Fibroblast of pulmonary artery (primary cell): ENCODE measurements around the gene CEP295NL.

Experiments used
- DNase-seq: peaks from one replicate; pipeline ENCODE4 v3.0.0-alpha.2; 2010; ENCODE audit warnings: low read depth
- H3K4me3 ChIP-seq: replicated peaks from 2 replicates; pipeline ENCODE4 v1.5.1; 2011; ENCODE audit warnings: low read depth, mild to moderate bottlenecking, control low read depth, low read length, moderate library complexity
- TF ChIP-seq, protein P1 (sequence below): IDR thresholded peaks from 2 replicates; pipeline ENCODE4 v1.5.1; 2011; ENCODE audit warnings: mild to moderate bottlenecking, control low read depth, low read length, inconsistent platforms; ENCODE audit errors: missing control alignments

CEP295NL gene

GRCh38 chr17:78903101-78903779 lies at the start of gene CEP295NL:
Gene CEP295NL (minus strand): TSS chr17:78903201. CDS start chr17:78901828, 1,373 bp downstream.
- TF ChIP-seq, protein P1, sequence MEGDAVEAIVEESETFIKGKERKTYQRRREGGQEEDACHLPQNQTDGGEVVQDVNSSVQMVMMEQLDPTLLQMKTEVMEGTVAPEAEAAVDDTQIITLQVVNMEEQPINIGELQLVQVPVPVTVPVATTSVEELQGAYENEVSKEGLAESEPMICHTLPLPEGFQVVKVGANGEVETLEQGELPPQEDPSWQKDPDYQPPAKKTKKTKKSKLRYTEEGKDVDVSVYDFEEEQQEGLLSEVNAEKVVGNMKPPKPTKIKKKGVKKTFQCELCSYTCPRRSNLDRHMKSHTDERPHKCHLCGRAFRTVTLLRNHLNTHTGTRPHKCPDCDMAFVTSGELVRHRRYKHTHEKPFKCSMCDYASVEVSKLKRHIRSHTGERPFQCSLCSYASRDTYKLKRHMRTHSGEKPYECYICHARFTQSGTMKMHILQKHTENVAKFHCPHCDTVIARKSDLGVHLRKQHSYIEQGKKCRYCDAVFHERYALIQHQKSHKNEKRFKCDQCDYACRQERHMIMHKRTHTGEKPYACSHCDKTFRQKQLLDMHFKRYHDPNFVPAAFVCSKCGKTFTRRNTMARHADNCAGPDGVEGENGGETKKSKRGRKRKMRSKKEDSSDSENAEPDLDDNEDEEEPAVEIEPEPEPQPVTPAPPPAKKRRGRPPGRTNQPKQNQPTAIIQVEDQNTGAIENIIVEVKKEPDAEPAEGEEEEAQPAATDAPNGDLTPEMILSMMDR = no peak
- peak; percentile 38 for DNase-seq
- no peak within 1 kb of the TSS for H3K4me3 ChIP-seq

- DNase-seq = no peak
- H3K4me3 ChIP-seq = no peak overlapping the region
- TF ChIP-seq, protein P1 = no peak
Observed at GRCh38 chr17:78952706-78953105, 49.7 kb upstream of the CEP295NL start.

DNA sequence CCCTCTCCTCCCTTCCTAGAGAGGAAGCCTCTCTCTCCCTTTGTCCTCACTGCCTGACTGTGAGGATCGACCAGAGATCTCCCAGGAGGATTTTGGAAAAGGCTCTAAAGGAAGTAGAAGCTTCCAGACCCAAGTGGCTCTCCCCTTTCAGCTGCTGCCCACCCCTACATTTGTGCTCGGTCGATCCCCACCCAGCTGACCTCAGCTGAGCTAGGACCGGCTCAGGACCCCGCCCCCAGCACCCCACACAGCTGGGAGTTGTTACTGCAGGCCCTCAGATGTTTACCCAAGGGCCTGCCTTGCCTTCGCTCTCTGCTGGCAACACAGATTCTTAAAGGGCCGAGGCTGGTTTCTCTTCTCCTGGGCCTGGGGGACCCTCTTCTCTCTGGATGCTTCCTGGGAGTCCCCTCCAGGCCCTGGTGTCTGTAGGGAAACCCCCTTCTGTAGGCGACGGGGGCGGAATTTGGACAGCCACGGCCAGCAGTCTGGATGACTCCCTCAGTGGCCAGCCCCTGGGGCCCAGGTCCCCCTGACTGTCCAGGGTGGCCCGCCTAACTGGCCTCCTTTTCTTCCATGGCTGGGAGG lies 49.1 kb upstream of the CEP295NL start:
- peak; percentile 29 for DNase-seq
- TF ChIP-seq, protein P1 = no peak
- no peak overlapping the region for H3K4me3 ChIP-seq

GRCh38 chr17:78950870-78951269 lies 47.9 kb upstream of the CEP295NL start:
- no peak overlapping the region for H3K4me3 ChIP-seq
- TF ChIP-seq, protein P1 = no peak
- DNase-seq = no peak

GRCh38 chr17:78947235-78948149 lies 44.5 kb upstream of the CEP295NL start:
- DNase-seq = no peak
- H3K4me3 ChIP-seq = no peak overlapping the region
- TF ChIP-seq, protein P1 = no peak

- DNase-seq = no peak
- TF ChIP-seq, protein P1 = no peak
- no peak overlapping the region for H3K4me3 ChIP-seq
Observed at GRCh38 chr17:78946631-78947030, 43.6 kb upstream of the CEP295NL start.
